ENCODE data around the gene USP11. TPM values are rescaled to one million over a fixed set of nuclear protein-coding genes. Genes with fewer than 3 reads are reported as not detected.
A peak's percentile ranks its signal among the peaks of the same experiment; 100 is the strongest.

USP11 gene
- total RNA-seq, 1 donor from 2014 or later = 104 TPM

- peak in 1 of 2 donors; percentile 52 for DNase-seq (ENCODE audit: low spot score in 2 of 2)
- intact Hi-C loops (cut with DNase I) = no loop called here
- Histone ChIP-seq H3K4me3 (no peak overlapping the region), H3K27ac (no peak overlapping the region), H3K27me3 (no peaks in the 10 kb centered on the region), H3K4me1 (no peaks in the 10 kb centered on the region), H3K9me3 (no peaks in the 10 kb centered on the region), H3K36me3 (peaks cover 39 to 71% of the 10 kb centered on the region in 2 donors)
- no peak for TF ChIP-seq CTCF (IDR thresholded peaks at IDR 0.05)
Measured at GRCh38 chrX:47243351-47243750, 10.5 kb downstream of the USP11 start.

- no peaks in the 10 kb centered on the region for H3K27me3 ChIP-seq
- peaks cover 39 to 70% of the 10 kb centered on the region in 2 donors for H3K36me3 ChIP-seq
Measured at GRCh38 chrX:47244676-47245075, 11.9 kb downstream of the USP11 start.

GRCh38 chrX:47245156-47245555 is 12.3 kb downstream of the USP11 start:
- Histone ChIP-seq H3K4me3 (no peak overlapping the region), H3K9me3 (no peaks in the 10 kb centered on the region), H3K4me1 (no peaks in the 10 kb centered on the region), H3K36me3 (peaks cover 39 to 65% of the 10 kb centered on the region in 2 donors), H3K27ac (no peak overlapping the region), H3K27me3 (no peaks in the 10 kb centered on the region)
- intact Hi-C loops (cut with DNase I) = no loop called here
- peak in 1 of 2 donors; percentile 59 for DNase-seq (ENCODE audit: low spot score in 2 of 2)
- no peak for TF ChIP-seq CTCF (IDR thresholded peaks at IDR 0.05)

More at GRCh38 chrX:47244676-47245075, 11.9 kb downstream of the USP11 start:
- Histone ChIP-seq H3K4me3 (no peak overlapping the region), H3K4me1 (no peaks in the 10 kb centered on the region), H3K27ac (no peak overlapping the region), H3K9me3 (no peaks in the 10 kb centered on the region)
- intact Hi-C loops (cut with DNase I) = no loop called here
- TF ChIP-seq CTCF (IDR thresholded peaks at IDR 0.05) = no peak
- DNase-seq (ENCODE audit: low spot score in 2 of 2) = peak in 1 of 2 donors; percentile 27

GRCh38 chrX:47247206-47247998 is 14.6 kb downstream of the USP11 start:
- Histone ChIP-seq H3K27ac (no peak overlapping the region), H3K4me1 (no peaks in the 10 kb centered on the region), H3K4me3 (no peak overlapping the region), H3K9me3 (no peaks in the 10 kb centered on the region), H3K27me3 (no peaks in the 10 kb centered on the region), H3K36me3 (peaks cover 20 to 44% of the 10 kb centered on the region in 2 donors)
- intact Hi-C loops (cut with DNase I) = no loop called here
- DNase-seq (ENCODE audit: low spot score in 2 of 2) = peak in 1 of 2 donors; percentile 38
- no peak for TF ChIP-seq CTCF (IDR thresholded peaks at IDR 0.05)

GRCh38 chrX:47247999-47248320 is 15.2 kb downstream of the USP11 start:
- Histone ChIP-seq H3K27me3 (no peaks in the 10 kb centered on the region), H3K36me3 (peaks cover 18 to 39% of the 10 kb centered on the region in 2 donors), H3K27ac (no peak overlapping the region), H3K4me1 (no peaks in the 10 kb centered on the region), H3K4me3 (no peak overlapping the region), H3K9me3 (no peaks in the 10 kb centered on the region)
- intact Hi-C loops (cut with DNase I) = no loop called here
- no peak for TF ChIP-seq CTCF (IDR thresholded peaks at IDR 0.05)
- DNase-seq (ENCODE audit: low spot score in 2 of 2) = peak in 1 of 2 donors; percentile 56

Data from ascending aorta (tissue), 2 donors.